GM19397 (cell line): ENCODE results near the gene FAM163B.

ENCODE experiments used
- ATAC-seq: cut with Tn5 transposase; IDR thresholded peaks from one replicate; pipeline ENCODE4 v1.9.1; 2021; ENCODE audit warnings: mild to moderate bottlenecking, moderate library complexity; ENCODE audit not compliant: unreplicated experiment

FAM163B gene

DNA sequence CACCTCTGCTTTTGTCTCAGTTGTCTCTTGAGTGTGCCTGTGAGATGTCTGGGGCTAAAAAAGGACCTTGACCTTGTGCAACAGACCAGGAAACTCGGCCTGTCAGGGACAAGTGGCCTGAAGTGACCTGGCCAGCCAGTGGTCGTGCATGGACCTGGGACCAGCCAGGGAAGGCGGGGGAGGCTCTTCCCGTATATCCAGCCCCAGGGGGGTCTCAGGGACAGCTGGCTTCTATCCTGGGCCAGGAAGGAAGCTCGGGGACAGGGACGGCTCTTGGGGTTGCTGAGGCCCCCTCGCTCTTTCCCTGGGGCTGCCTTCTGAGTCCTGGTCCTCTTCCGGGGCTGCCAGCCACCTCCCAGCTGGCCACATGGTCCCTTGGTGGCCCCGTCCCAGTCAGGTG is 77.9 kb downstream of the FAM163B start:
- ATAC-seq, result no peak

DNA sequence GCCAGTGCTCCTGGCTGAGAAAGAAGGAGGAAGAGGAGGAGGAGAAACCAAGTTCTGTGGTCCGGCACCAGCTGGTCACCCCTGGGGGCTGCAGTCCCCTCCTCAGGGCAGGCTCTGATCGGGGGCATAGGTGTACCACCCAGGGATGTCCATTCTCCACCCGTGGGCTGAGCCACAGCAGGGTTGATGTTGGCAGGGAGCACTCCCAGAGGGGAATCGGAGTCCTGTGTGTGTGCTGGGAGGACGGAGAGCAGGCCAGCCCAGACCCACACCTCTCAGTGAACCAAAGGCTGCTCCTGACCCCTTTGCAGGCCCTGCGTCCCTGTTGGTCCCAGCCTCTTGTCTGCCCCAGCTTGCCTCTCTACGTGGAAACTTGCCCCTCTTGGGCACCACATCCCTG is 79.3 kb downstream of the FAM163B start:
- ATAC-seq, result no peak

DNA sequence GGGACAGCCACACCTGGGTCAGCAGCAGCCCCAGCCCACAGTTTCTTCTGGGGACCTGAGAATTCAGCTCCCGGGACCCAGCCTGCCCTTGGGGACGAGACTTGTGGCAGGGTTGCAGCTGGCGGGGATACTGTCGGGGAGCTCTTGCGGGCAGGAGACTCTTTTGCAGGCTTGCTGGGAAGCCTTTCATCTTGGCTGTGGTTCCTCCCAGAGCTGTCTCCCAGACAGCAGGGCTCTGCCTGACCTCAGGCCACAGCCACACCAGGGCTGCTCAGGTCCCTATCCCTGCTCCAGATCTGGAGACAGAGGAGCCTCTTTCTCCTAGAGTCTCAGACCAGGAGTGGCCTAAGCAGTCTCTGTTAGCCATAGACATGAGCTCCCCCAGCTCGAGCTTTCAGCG is 79.7 kb downstream of the FAM163B start:
- ATAC-seq, result no peak

DNA sequence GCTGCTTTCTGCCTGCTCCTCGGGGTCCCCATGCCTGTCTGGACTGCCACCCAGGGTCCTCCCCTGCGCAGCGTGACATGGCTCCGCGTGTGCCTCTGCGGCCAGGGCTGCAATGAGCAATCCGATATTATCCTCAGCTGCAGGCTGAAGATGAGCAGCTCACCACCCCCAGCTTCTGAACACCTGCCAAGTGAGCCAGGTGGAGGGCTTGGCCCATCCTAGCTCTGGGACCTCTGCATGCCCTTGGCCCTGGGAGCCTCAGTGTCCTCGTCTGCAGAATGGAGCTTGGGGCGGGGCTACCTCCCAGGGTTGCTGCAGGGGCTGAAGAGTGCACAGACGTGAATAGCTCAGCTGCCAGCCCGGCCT is 80.3 kb downstream of the FAM163B start:
- no peak for ATAC-seq

DNA sequence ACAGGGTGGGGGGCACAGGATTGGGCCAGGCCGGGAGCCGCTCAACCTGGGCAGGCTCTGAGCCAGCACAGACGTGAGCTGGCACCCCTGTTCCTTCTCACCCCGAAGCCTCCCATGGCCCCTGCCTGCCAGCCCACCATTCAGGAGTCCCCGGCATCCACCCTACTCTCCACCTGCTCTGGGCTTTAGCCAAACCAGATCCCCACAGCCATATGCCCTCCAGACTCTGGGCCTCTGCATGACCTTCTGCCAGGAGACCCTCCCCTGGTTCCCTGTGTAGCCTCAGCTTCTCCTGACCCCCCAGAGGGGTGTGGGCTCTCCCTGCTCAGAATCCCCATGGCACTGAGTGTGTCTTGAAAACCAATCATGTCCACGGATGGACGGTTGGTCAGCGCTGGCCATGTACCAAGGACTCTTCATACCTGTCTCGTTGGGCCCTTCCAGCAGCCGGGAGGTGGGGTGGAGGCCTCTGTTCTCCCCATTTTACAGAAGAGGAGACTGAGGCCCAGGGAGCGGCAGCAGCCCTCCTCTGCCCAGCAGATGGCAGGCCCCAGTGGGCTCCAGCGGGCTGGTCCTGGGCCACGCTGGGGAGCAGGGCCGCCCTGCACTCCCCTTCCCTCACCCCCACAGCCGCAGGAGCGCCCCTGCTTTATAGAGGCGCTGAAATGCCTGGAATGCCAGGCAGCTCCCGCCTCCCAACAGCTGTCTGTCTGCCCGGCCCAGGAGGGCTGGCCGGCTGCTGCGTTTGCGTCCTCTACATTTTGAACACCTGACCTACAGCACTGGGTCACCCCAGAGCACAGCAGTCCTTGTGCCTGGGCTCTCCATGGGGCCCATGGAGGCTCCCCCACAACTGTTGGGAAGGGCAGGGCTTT is 81.0 kb downstream of the FAM163B start:
- ATAC-seq, result no peak

DNA sequence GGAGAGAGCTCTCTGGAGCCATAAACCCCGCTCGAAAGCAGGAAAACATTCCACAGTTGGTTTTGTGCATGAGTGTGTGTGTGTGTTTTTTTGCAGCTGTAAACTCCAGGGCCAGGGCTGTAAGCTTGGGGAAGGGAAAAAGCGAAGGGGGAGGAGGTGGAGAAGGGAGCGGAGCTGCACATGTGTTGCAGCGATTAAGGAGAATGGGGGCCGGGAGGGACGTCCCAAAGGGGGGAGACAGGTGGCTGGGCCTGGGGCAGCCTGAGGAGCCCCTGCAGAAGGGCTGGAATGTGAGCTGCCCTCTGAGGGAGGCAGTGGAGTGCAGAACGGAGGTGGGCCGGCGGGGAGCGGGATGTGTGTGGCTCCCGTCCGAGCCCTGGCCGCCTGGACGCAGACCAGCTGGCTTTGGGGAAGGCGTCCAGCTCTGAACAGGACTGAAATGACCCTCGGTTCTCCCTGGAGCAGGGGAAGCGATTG is 81.7 kb downstream of the FAM163B start:
- no peak for ATAC-seq
